Esophagus squamous epithelium (tissue), 4 donors: ENCODE data around the gene C1GALT1.

Experiments
- POLR2A ChIP-seq, 4 donors: fragments of 450-650 bp; IDR thresholded peaks; one replicate each; pipeline ENCODE4 v1.6.1; 2017; ENCODE audit warnings: antibody characterized with exemption in 4 of 4, mild to moderate bottlenecking in 4 of 4, moderate library complexity in 3 of 4
- TF ChIP-seq, protein P1 (sequence below), 6 experiments: fragments of 450-650 bp in 4 of 6; fragments of 200-600 bp in 2 of 6; sonication (generic) in 2 of 6; IDR thresholded peaks; one replicate each; pipeline ENCODE4 v1.5.1; 2016 to 2019; ENCODE audit warnings: antibody characterized with exemption in 6 of 6, mild to moderate bottlenecking in 4 of 6, moderate library complexity in 4 of 6

DNA sequence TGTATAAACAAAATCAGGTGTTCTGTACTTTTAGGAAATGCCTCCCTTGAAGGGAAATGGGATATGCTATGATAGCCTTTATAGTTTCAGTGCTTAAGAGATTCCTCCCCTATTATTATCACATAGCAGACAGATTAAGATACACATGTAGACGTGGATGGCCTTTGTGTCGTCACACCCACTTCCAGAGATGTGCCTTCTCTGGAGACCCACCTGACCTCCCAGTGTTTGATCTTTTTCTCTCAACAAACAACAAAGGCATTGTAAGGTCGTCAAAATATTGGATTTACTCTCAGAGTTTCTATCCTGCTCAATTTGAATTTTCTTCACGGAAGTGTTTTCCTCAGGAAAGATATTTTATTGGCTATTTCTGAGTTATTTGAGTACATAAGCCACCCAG lies 25.7 kb upstream of the C1GALT1 start:
- TF ChIP-seq, protein P1, sequence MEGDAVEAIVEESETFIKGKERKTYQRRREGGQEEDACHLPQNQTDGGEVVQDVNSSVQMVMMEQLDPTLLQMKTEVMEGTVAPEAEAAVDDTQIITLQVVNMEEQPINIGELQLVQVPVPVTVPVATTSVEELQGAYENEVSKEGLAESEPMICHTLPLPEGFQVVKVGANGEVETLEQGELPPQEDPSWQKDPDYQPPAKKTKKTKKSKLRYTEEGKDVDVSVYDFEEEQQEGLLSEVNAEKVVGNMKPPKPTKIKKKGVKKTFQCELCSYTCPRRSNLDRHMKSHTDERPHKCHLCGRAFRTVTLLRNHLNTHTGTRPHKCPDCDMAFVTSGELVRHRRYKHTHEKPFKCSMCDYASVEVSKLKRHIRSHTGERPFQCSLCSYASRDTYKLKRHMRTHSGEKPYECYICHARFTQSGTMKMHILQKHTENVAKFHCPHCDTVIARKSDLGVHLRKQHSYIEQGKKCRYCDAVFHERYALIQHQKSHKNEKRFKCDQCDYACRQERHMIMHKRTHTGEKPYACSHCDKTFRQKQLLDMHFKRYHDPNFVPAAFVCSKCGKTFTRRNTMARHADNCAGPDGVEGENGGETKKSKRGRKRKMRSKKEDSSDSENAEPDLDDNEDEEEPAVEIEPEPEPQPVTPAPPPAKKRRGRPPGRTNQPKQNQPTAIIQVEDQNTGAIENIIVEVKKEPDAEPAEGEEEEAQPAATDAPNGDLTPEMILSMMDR (IDR thresholded peaks at IDR 0.05): no peak
- TF ChIP-seq POLR2A (IDR thresholded peaks at IDR 0.05): no peak
